NK-92 (cell line): ENCODE data around the gene LIPG.
"Not testable (repeated sequence)": the region's sequence is repeated elsewhere in the genome, so short reads cannot be mapped to it uniquely, and the experiment has no call there.

Source experiments
- DNase-seq: peaks from one replicate; lab custom pipeline; 2025; ENCODE audit not compliant: unreplicated experiment; lab: John Stamatoyannopoulos, UW

Gene LIPG

DNA sequence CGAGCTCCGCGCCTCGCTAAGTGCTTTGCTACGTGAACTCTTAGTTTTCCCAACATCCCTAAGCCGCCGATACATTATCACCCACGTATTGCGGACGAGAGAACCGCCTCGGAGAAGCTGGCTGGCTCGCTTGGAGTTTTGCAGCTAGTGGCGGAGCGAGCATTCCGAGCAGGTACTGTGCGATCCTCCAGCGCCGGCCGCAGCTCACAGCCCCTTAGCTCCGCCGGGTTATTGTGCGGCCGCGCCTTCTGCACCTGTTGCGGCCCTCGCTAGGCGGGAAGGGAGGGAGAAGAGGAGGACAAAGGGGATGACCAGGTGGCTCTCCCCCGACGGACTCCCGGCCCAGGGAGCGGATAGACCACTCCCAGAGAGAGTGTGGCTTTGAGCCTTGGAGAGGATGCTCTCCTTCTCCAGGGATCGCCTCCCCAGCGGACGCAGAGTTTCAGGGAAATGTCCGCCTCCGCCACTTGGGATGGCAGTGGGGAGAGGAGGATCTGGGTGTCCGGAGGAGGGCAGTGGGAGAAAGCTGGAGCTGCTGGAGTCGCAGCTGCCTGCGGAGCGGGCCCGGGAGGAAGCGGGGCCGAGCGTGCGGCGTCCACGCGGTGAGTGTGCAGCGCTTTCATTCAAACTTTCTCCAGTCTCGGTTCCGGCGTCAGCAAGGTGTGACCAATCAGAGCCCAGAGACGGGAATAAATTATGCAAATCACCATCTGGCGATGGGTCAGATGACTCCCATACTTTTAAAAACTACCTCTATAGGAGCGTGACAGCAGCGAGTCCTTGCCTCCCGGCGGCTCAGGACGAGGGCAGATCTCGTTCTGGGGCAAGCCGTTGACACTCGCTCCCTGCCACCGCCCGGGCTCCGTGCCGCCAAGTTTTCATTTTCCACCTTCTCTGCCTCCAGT is at the start of gene LIPG:
LIPG (plus strand) TSS at position 769 of the 905 bp plus-strand sequence. CDS start 252 bp downstream, outside the sequence.
- DNase-seq, result no peak

GRCh38 chr18:49512876-49513275 is 49.0 kb upstream of the LIPG start:
- not testable (repeated sequence) for DNase-seq

- no peak for DNase-seq
Observed at GRCh38 chr18:49514577-49514976, 47.3 kb upstream of the LIPG start.

DNA sequence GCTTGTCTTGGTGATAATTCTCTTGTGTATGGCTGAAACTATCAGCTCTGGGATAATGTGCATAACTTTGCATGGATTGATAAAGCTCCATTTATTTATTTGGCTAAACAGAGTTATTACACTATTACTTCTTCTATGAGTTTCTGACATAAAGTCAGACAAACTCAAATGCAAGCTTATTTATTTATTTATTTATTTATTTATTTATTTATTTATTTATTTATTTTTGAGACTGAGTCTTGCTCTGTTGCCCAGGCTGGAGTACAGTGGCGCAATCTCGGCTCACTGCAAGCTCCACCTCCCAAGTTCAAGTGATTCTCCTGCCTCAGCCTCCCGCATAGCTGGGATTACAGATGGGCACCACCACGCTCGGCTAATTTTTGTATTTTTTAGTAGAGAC is 46.9 kb upstream of the LIPG start:
- DNase-seq, result not testable (repeated sequence)

GRCh38 chr18:49515516-49515915 is 46.3 kb upstream of the LIPG start:
- no peak for DNase-seq

GRCh38 chr18:49517483-49517882 is 44.4 kb upstream of the LIPG start:
- DNase-seq, result no peak

GRCh38 chr18:49519101-49519971 is 42.5 kb upstream of the LIPG start:
- DNase-seq, result no peak

GRCh38 chr18:49520661-49521145 is 41.2 kb upstream of the LIPG start:
- no peak for DNase-seq

DNA sequence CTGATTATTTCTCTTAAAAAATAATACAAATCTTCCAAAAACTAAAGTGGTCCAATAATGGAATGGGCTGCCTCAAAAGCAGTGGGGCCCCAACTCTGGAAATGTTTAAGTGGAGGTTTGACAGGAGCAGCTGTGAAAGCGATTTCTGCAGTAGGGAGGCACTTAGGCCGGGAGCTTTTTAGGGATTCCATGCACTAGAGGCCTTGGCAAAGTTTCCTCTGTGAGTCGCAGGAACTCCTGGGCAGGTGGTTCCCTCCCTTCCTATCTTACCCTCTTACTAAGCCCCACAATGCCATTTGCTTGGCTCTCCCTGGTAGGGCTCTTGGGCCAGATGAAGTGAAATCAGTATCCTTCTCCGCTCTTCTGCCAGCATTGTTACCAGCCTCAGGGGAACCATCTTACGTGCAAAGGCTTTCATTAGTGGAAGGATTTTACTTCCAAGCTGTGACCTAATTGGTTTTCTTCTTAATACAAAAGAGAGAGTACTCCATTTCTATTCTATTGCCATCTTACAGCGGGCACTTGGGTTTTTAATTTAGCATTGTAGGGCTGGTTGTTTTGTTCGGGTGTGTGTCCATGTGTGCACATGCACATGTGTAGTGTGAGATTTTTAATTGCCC is 40.5 kb upstream of the LIPG start:
- DNase-seq, result no peak

- DNase-seq, result not testable (repeated sequence)
Observed at GRCh38 chr18:49523580-49524093, 38.2 kb upstream of the LIPG start.

- DNase-seq, result no peak
Observed at GRCh38 chr18:49524349-49524748, 37.5 kb upstream of the LIPG start.

DNA sequence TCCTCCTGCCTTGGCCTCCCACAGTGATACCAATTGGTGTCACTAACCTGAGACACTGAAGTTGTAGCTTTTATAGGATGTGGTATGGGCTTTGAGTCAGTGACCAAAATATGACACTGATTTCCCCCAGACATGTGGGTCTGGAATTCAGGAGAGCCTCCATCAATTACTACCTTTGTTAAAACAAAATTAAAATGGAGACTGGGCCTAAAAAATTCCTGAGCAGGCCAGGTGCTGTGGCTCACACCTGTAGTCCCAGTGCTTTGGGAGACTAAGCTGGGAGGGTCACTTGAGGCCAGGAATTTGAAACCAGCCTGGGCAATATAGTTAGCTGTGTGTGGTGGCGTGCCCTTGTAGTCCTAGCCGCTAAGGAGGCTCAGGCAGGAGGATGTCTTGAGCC is 36.9 kb upstream of the LIPG start:
- no peak for DNase-seq

DNA sequence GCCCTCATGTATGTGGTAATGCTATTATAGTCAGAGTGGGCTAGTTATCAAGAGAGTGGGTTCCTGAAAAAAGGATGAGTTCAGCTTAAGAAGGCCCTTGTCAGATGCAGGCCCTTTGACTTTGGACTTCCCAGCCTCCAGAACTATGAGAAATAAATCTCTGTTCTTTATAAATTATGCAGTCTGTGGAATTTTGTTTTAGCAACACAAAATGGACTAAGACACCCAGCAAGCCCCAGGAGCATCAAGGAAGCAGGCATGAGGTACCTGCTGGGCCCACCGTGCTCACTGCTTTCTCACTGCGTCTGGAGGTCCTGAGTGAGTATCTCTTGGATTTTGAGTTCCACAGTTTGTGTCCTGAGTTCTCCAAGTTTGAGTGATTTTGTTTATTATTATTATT is 35.9 kb upstream of the LIPG start:
- no peak for DNase-seq

DNA sequence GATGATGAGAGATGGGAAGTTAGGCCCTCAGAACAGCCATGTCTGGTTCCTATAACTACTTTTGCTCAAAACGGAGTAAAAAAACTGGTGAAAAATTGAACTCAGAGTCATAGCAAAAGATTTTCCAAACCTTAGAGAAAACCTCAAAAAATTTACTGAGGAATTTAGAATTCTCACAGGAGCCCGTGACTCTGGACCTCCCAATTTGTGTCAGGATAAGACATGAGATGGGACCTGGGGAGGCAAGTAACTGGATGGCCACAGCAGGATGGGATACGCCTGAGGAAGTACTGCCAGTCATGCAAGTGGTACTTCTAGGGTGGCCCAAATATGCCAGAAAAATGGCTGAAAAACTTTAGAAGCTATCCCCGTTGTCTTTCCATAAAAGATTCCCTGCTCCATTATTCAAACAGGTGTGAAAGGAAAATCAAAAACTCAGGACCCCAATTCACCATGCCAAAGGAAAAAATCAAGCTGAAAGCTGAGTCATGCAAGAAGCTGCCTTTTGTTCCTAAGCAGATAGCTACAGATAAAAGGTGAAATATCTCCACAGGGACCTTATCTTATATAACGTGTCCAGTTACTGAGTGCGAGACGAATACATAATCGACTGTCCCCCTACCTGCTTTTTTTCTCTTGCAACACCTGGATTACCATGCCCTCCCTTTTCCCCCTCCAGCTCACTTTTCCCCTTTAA is 34.1 kb upstream of the LIPG start:
- DNase-seq, result no peak

DNA sequence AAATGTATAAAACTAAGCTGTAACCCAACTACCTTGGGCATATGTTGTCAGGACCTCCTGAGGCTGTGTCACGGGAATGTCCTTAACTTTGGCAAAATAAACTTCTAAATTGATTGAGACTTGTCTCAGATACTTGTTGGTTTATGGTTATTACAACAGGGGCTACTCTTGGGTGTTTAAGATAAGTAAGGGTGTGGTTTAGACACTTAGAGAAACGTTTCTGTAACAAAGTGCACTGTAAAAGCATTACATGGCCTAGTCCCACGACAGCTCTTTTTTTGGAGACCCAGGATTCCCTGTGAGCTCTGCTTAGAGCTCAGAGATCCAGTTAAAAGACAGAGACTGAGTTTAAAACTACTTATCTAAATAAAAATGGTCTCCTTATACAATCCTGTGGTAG is 32.3 kb upstream of the LIPG start:
- no peak for DNase-seq

GRCh38 chr18:49531678-49532153 is 30.1 kb upstream of the LIPG start:
- no peak for DNase-seq

DNA sequence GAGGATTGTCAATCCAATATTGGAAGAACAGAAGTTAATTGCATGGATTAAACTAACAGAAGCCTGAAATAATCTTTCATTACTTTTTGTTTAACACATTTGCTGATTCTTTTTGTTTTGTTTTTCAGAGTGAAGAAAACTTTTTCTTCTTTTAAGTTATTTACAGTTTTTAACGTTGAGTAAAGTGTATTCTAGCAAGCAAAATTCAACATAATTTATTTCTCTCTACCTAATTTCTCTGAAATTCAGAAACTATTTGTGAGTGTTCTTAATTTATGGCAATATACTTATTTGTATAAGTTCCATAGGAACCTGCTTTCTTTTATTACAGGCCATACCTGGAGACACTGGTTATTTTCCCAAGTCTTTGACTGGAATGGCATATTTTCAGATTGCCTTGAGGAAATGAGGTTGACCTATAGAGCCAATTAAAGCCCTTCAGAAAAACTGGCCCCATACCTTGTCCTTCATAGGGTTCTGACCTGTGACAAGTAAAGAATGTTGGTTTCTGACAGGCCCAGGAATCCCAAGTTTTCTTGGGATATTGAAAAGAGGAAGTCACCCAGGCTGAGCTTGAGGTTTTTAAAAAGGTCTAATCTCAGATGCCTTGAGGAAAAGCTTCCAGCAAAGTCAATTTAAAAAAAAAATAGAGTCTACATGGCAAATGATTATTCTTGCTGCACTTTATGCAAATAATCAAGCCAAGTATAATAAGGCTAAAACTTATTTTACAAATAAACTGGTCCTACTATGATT is 26.8 kb upstream of the LIPG start:
- no peak for DNase-seq

- no peak for DNase-seq
Observed at GRCh38 chr18:49537232-49537896, 24.5 kb upstream of the LIPG start.

- DNase-seq, result no peak
Observed at GRCh38 chr18:49544362-49544761, 17.5 kb upstream of the LIPG start.
